ENCODE data around the gene PFN4.

DNA sequence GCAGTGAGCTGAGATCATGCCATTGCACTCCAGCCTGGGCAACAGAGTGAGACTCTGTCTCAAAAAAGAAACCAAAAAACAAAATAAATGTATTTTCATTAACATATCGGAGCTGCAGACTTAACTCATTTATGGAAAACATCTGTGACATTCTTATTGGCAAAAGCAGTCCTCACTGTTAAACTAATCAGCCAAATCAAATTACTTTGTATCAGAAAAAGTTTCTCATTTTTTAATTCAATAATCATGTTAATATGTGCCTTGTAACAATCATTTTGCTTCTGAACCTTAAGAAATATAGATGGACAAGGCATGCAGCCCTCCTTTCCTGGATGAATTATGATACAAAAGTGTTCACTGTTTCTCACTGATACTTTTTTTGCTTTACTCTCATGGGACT, 20.5 kb downstream of the PFN4 start:
- TF ChIP-seq CTCF (IDR thresholded peaks at IDR 0.05) = no peak
- no peak for TF ChIP-seq POLR2A (IDR thresholded peaks at IDR 0.05)

Measured in esophagus squamous epithelium (tissue), 4 donors.